IMR-90 (cell line): ENCODE results near the gene ARHGEF39. TPM values are rescaled to one million over a fixed set of nuclear protein-coding genes. Genes with fewer than 3 reads are reported as not detected.

Source experiments
- ATAC-seq: fragments of 200-7000 bp; cut with Tn5 transposase; 2 replicates; pipeline ENCODE4 v1.9.1; 2020; ENCODE audit warnings: low read depth, mild to moderate bottlenecking, moderate library complexity
- BruUV-seq: library from RNA; stranded (reverse); fragments of 400-500 nt; replicated peaks from 2 replicates; lab custom pipeline; 2021; lab: Mats Ljungman, UMichigan
- CTCF ChIA-PET: fragments of 300-600 bp; formaldehyde crosslinking; extraction: SDS; loops from one replicate; lab custom pipeline; 2021; ENCODE audit warnings: antibody characterized with exemption; lab: Yijun Ruan, JAX
- POLR2A ChIA-PET: fragments of 300-600 bp; sonication (Branson Sonifier 250); formaldehyde crosslinking; loops from one replicate; lab custom pipeline; 2022; ENCODE audit warnings: antibody characterized with exemption; ENCODE audit not compliant: unreplicated experiment; lab: Charles Lee
- DNase-seq: peaks from one replicate; pipeline ENCODE4 v3.0.0; 2013
- H2AFZ ChIP-seq: replicated peaks from 2 replicates; pipeline ENCODE3; 2013; ENCODE audit warnings: low read length, mild to moderate bottlenecking; ENCODE audit not compliant: poor library complexity
- H2AK5ac ChIP-seq: 2 replicates; pipeline ENCODE4 v1.6.1; 2013; ENCODE audit warnings: low read depth, low read length, inconsistent platforms
- H2AK9ac ChIP-seq: replicated peaks from 2 replicates; pipeline ENCODE3; 2013; ENCODE audit warnings: mild to moderate bottlenecking, low read depth, low read length, moderate library complexity; ENCODE audit not compliant: poor library complexity
- H2BK120ac ChIP-seq: 2 replicates; pipeline ENCODE4 v1.6.1; 2013; ENCODE audit warnings: low read depth, low read length, inconsistent platforms
- H2BK15ac ChIP-seq: 3 replicates; pipeline ENCODE4 v1.6.1; 2013; ENCODE audit warnings: low read depth, low read length, inconsistent platforms
- H2BK20ac ChIP-seq: 2 replicates; pipeline ENCODE4 v1.6.1; 2013; ENCODE audit warnings: low read depth, mild to moderate bottlenecking, inconsistent platforms, low read length, moderate library complexity
- H2BK5ac ChIP-seq: 2 replicates; pipeline ENCODE4 v1.6.1; 2013; ENCODE audit warnings: mild to moderate bottlenecking, low read depth, low read length, inconsistent platforms; ENCODE audit not compliant: poor library complexity, severe bottlenecking
- H3K14ac ChIP-seq: replicated peaks from 2 replicates; pipeline ENCODE4 v1.6.1; 2013; ENCODE audit warnings: low read depth, low read length, inconsistent platforms
- H3K18ac ChIP-seq: 2 replicates; pipeline ENCODE4 v1.6.1; 2013; ENCODE audit warnings: low read depth, low read length, control low read depth
- H3K23ac ChIP-seq: 2 replicates; pipeline ENCODE4 v1.6.1; 2013; ENCODE audit warnings: low read depth, low read length, inconsistent platforms
- H3K27ac ChIP-seq: 2 replicates; pipeline ENCODE4 v1.5.1; 2013; ENCODE audit warnings: mild to moderate bottlenecking, control low read depth, low read length; ENCODE audit not compliant: insufficient read depth
- H3K27me3 ChIP-seq: 2 replicates; pipeline ENCODE4 v1.6.1; 2013; ENCODE audit warnings: low read length; ENCODE audit not compliant: control insufficient read depth, insufficient read depth
- H3K36me3 ChIP-seq: 2 replicates; pipeline ENCODE4 v1.6.1; 2013; ENCODE audit warnings: low read length, mixed read lengths; ENCODE audit not compliant: control insufficient read depth, insufficient read depth
- H3K4ac ChIP-seq: 2 replicates; pipeline ENCODE4 v1.6.1; 2013; ENCODE audit warnings: low read depth, low read length, inconsistent platforms
- H3K4me1 ChIP-seq: 2 replicates; pipeline ENCODE4 v1.6.1; 2013; ENCODE audit warnings: low read length, mixed read lengths; ENCODE audit not compliant: control insufficient read depth, insufficient read depth
- H3K4me2 ChIP-seq: 2 replicates; pipeline ENCODE4 v1.6.1; 2013; ENCODE audit warnings: low read depth, mild to moderate bottlenecking, control low read depth, low read length, moderate library complexity
- H3K4me3 ChIP-seq: 2 replicates; pipeline ENCODE4 v1.5.1; 2013; ENCODE audit warnings: low read depth, mild to moderate bottlenecking, control low read depth, low read length, moderate library complexity; ENCODE audit not compliant: insufficient read depth
- H3K56ac ChIP-seq: 2 replicates; pipeline ENCODE4 v1.6.1; 2013; ENCODE audit warnings: low read length, inconsistent platforms; ENCODE audit not compliant: insufficient read depth; ENCODE audit errors: extremely low read depth
- H3K79me1 ChIP-seq, 2 experiments: 2 replicates each; pipeline ENCODE4 v1.6.1; 2013; ENCODE audit warnings: low read length in 2 of 2, inconsistent platforms in 1 of 2, low read depth in 1 of 2
- H3K9ac ChIP-seq: 2 replicates; pipeline ENCODE4 v1.6.1; 2013; ENCODE audit warnings: low read depth, low read length, control low read depth
- H3K9me1 ChIP-seq: 2 replicates; pipeline ENCODE4 v1.6.1; 2013; ENCODE audit warnings: low read length, inconsistent platforms; ENCODE audit not compliant: insufficient read depth
- H3K9me3 ChIP-seq: 2 replicates; pipeline ENCODE4 v1.6.1; 2013; ENCODE audit warnings: low read length; ENCODE audit not compliant: control insufficient read depth, insufficient read depth
- H4K20me1 ChIP-seq: 2 replicates; pipeline ENCODE4 v1.6.1; 2013; ENCODE audit warnings: low read length, inconsistent platforms; ENCODE audit not compliant: insufficient read depth
- H4K5ac ChIP-seq: 2 replicates; pipeline ENCODE4 v1.6.1; 2013; ENCODE audit warnings: mild to moderate bottlenecking, low read depth, low read length, control low read depth
- H4K8ac ChIP-seq, 2 experiments: 2 replicates each; pipeline ENCODE4 v1.6.1; 2013; ENCODE audit warnings: low read depth in 2 of 2, low read length in 2 of 2, control low read depth in 1 of 2, inconsistent platforms in 1 of 2
- H4K91ac ChIP-seq: 2 replicates; pipeline ENCODE4 v1.6.1; 2013; ENCODE audit warnings: low read depth, low read length, inconsistent platforms; ENCODE audit not compliant: insufficient read depth
- CTCF ChIP-seq: conservative IDR thresholded peaks from 2 replicates; pipeline ENCODE4 v1.5.1; 2012; ENCODE audit warnings: mild to moderate bottlenecking, low read depth, low read length, improper control_type of control experiment
- RFX5 ChIP-seq: IDR thresholded peaks from 2 replicates; pipeline ENCODE4 v1.8.0; 2012; ENCODE audit warnings: low read depth, mild to moderate bottlenecking, low read length, moderate library complexity
- WGBS, 2 experiments: methylation state at CpG; one replicate each; pipeline versions ENCODE4 v1.1.5 to v1.1.7; 2013; ENCODE audit warnings: missing lambda C conversion rate in 2 of 2; ENCODE audit not compliant: insufficient read length in 1 of 2; ENCODE audit errors: extremely low coverage in 2 of 2; 5-methylcytosine and 5-hydroxymethylcytosine counted together
- dilution Hi-C: fragments of 300-500 bp; cut with HindIII; formaldehyde crosslinking; loops from one replicate; pipeline ENCODE4 v1.14.3; 2018; ENCODE audit warnings: low sequenced_read_pairs; ENCODE audit not compliant: unreplicated experiment
- in situ Hi-C: fragments of 300-500 bp; cut with MboI; formaldehyde crosslinking; loops from 3 replicates; pipeline ENCODE4 v1.14.3; 2019; ENCODE audit warnings: low sequenced_read_pairs, inconsistent platforms, mixed read lengths
- intact Hi-C: fragments of 100-400 bp; cut with micrococcal nuclease; formaldehyde crosslinking; loops from 2 replicates; pipeline ENCODE4 v1.10.0; 2022
- polyA plus RNA-seq, 3 experiments: library from polyadenylated mRNA; depleted of rRNA; stranded (reverse); fragments of >200 nt; gene quantifications; 2 replicates each; pipeline ENCODE4 v1.2.3, GENCODE V29; 2012; ENCODE audit warnings: low replicate concordance in 1 of 3
- total RNA-seq: library from RNA; depleted of rRNA; stranded (reverse); fragments of >200 nt; gene quantifications from 2 replicates; pipeline ENCODE4 v1.2.3, GENCODE V29; 2012

The ARHGEF39 gene
- total and polyA plus RNA-seq, 2 of the 4 experiments (the other 2 are of a cell fraction) = 2.5 to 2.8 TPM

GRCh38 chr9:35611230-35611797, 53.7 kb downstream of the ARHGEF39 start:
- Histone ChIP-seq H2BK5ac (no peak overlapping the region), H3K27ac (no peak overlapping the region), H3K9me1 (peaks cover 6% of the 10 kb centered on the region; the same call in 1 of the 2 replicates), H3K9me3 (no peaks in the 10 kb centered on the region), H3K4me3 (no peak overlapping the region), H4K8ac (no peak overlapping the region), H4K91ac (no peak overlapping the region), H3K56ac (no peak overlapping the region), H3K18ac (no peak overlapping the region), H3K23ac (no peak overlapping the region), H4K5ac (no peak overlapping the region), H3K14ac (no peak overlapping the region), H3K4ac (no peak overlapping the region), H4K20me1 (peaks cover 8% of the 10 kb centered on the region; the same call in 1 of the 2 replicates), H2AK5ac (no peak overlapping the region), H3K9ac (no peak overlapping the region), H3K27me3 (peaks cover 27% of the 10 kb centered on the region), H3K4me2 (no peak overlapping the region), H2BK15ac (no peak overlapping the region), H3K79me1 (peaks cover under 1 to 16% of the 10 kb centered on the region in 2 experiments; a peak in 3 of 4 replicates), H2BK120ac (no peak overlapping the region), H2AK9ac (peak overlapping the region; percentile 63), H2BK20ac (no peak overlapping the region), H3K4me1 (no peaks in the 10 kb centered on the region), H3K36me3 (peaks cover 27% of the 10 kb centered on the region), H2AFZ (peak overlapping the region; percentile 34)
- dilution Hi-C loops (no loop called here), intact Hi-C loops (no loop called here), in situ Hi-C loops (no loop called here)
- ATAC-seq = peak; percentile 90
- ChIA-PET POLR2A (interaction anchor here (0.5 kb wide), 1 partner anchor 137 kb away, joined by 3 read pairs; no protein-coding TSS in a partner anchor), CTCF (interaction anchor here (0.6 to 2.3 kb wide), 10 partner anchors 9 to 909 kb away, joined by 3 to 13 read pairs (median 4); no protein-coding TSS in a partner anchor)
- no CpG with 5 or more reads among the region's 8 CpGs for WGBS, 2 experiments
- TF ChIP-seq RFX5 (no peak), CTCF (peak; percentile 56)
- BruUV-seq = no TSS peak
- DNase-seq = peak; percentile 35
